HEK293T (cell line): ENCODE results near the gene PLCH2.

Experiments
- ARNT ChIP-seq: fragments of 450-650 bp; IDR thresholded peaks from 2 replicates; pipeline ENCODE4 v1.6.1; 2017; ENCODE audit warnings: mild to moderate bottlenecking
- BHLHE40 ChIP-seq: fragments of 450-650 bp; IDR thresholded peaks from 2 replicates; pipeline ENCODE4 v1.6.1; 2016; ENCODE audit warnings: mild to moderate bottlenecking, moderate library complexity, borderline replicate concordance
- CTBP1 ChIP-seq: fragments of 450-650 bp; IDR thresholded peaks from 2 replicates; pipeline ENCODE4 v1.6.1; 2016; ENCODE audit warnings: borderline replicate concordance
- ELF4 ChIP-seq: fragments of 450-650 bp; IDR thresholded peaks from 2 replicates; pipeline ENCODE4 v1.6.1; 2017; ENCODE audit warnings: antibody characterized with exemption
- FOXA1 ChIP-seq: fragments of 450-650 bp; IDR thresholded peaks from 2 replicates; pipeline ENCODE4 v1.6.1; 2016; ENCODE audit warnings: mild to moderate bottlenecking
- FOXK2 ChIP-seq: fragments of 450-650 bp; IDR thresholded peaks from 2 replicates; pipeline ENCODE4 v1.6.1; 2016; ENCODE audit warnings: mild to moderate bottlenecking
- FOXM1 ChIP-seq: fragments of 450-650 bp; IDR thresholded peaks from 2 replicates; pipeline ENCODE4 v1.6.1; 2017; ENCODE audit warnings: mild to moderate bottlenecking, borderline replicate concordance
- HDGF ChIP-seq: fragments of 450-650 bp; IDR thresholded peaks from 2 replicates; pipeline ENCODE4 v1.6.1; 2017; ENCODE audit warnings: antibody characterized with exemption, borderline replicate concordance
- LEF1 ChIP-seq: fragments of 450-650 bp; IDR thresholded peaks from 2 replicates; pipeline ENCODE4 v1.6.1; 2017; ENCODE audit warnings: mild to moderate bottlenecking, borderline replicate concordance
- NFRKB ChIP-seq: fragments of 450-650 bp; IDR thresholded peaks from 2 replicates; pipeline ENCODE4 v1.6.1; 2016; ENCODE audit warnings: mild to moderate bottlenecking, moderate library complexity
- SUZ12 ChIP-seq: fragments of 450-650 bp; IDR thresholded peaks from 2 replicates; pipeline ENCODE4 v1.6.1; 2016; ENCODE audit warnings: mild to moderate bottlenecking
- ZNF384 ChIP-seq: fragments of 450-650 bp; IDR thresholded peaks from 2 replicates; pipeline ENCODE4 v1.6.1; 2016
- TF ChIP-seq, protein P1 (sequence below): fragments of 450-650 bp; IDR thresholded peaks from 2 replicates; pipeline ENCODE4 v1.6.1; 2016

DNA sequence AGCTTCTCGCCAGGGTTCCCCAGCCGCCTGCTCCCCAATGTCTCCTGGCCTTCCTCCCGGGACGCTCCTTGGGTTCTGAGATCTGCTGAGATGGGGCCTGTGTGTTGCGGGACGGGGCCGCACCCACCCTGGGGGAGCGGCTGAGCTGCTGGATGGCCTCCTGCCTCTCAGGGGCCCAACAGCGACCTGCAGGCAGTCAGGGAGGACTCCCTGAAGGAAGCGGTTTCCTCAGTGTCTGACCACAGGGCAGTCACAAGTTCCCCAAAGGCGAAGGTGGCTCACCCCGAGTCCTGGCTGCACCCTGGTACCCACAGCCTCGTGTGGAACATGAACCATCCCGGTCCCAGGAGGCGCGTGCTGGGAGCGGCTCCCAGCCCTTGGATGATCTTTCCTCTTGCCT is 18.6 kb upstream of the PLCH2 start:
- TF ChIP-seq FOXM1 (no peak), FOXA1 (no peak), FOXK2 (no peak), SUZ12 (no peak), HDGF (no peak), ARNT (no peak), NFRKB (no peak), CTBP1 (no peak), BHLHE40 (no peak), ELF4 (no peak), ZNF384 (no peak), LEF1 (no peak)
- TF ChIP-seq, protein P1, sequence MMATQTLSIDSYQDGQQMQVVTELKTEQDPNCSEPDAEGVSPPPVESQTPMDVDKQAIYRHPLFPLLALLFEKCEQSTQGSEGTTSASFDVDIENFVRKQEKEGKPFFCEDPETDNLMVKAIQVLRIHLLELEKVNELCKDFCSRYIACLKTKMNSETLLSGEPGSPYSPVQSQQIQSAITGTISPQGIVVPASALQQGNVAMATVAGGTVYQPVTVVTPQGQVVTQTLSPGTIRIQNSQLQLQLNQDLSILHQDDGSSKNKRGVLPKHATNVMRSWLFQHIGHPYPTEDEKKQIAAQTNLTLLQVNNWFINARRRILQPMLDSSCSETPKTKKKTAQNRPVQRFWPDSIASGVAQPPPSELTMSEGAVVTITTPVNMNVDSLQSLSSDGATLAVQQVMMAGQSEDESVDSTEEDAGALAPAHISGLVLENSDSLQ, result no peak
